GM18873 (cell line): ENCODE results near the gene MYLK4.

Experiments
- ATAC-seq: cut with Tn5 transposase; IDR thresholded peaks from one replicate; pipeline ENCODE4 v1.9.1; 2021; ENCODE audit warnings: mild to moderate bottlenecking, moderate library complexity, moderate number of reproducible peaks; ENCODE audit not compliant: unreplicated experiment, low FRiP score

The MYLK4 gene

DNA sequence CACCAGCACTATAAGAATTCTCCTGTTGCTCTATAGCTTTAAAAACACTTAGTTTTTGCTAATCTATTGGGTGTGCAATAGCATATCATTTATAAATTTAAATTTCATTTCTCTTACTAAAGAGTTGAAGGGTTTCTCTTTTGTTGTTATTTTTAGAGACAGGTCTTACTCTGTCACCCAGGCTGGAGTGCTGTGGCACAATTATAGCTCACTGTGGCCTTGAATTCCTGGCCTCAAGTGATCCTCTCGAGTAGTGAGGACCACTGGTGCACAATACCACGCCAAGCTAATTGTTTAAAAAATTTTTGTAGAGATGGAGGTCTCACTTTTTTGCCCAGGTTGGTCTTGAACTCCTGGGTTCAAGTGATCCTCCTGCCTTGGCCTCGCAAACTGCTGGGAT lies 8.3 kb upstream of the MYLK4 start:
- ATAC-seq, result no peak

DNA sequence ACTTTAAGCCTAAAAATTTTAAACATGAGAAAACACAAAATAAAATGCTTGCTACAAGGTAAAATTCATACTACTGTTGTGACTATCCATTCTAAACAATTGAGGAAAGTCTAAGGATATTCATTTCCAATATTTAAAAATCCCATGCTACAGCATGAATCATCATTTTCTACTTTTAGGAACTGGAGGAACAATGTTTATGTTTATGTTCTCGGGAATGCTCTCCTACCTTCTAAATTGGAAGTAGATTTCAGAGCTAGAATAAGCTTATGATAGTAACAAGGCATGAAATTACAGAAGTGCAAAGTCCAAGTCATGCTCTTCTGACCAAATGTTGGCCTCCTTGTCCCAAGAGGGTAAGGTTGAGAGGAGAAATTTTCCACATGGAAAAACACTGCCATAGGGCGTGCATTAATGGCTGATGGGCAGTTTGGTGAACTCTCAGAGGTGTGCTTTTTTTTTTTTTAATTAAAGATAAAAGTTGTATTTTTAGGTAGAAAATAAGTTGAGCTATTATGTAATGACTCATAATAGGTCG lies 6.0 kb upstream of the MYLK4 start:
- ATAC-seq, result no peak

- ATAC-seq, result no peak
Observed at GRCh38 chr6:2756241-2756640, 5.5 kb upstream of the MYLK4 start.

DNA sequence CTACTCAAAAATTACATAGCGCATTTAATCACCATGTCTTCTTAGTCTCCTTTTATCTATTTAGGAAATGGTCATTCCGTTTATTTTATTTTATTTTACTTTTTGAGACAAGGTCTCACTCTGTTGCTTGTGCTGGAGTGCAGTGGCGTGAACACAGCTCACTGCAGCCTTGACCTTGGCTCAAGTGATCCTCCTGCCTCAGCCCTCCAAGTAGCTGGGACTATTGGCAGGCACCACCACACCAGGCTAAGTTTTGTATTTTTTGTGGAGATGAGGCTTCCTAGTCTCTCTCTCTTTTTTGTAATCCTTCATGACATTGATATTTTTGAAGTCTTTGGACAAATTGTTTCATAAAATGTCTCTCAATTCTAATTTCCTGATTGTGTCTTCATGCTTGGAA lies 4.7 kb upstream of the MYLK4 start:
- no peak for ATAC-seq

- ATAC-seq, result no peak
Observed at GRCh38 chr6:2754911-2755310, 4.2 kb upstream of the MYLK4 start.

GRCh38 chr6:2754393-2754792 lies 3.7 kb upstream of the MYLK4 start:
- ATAC-seq, result no peak

DNA sequence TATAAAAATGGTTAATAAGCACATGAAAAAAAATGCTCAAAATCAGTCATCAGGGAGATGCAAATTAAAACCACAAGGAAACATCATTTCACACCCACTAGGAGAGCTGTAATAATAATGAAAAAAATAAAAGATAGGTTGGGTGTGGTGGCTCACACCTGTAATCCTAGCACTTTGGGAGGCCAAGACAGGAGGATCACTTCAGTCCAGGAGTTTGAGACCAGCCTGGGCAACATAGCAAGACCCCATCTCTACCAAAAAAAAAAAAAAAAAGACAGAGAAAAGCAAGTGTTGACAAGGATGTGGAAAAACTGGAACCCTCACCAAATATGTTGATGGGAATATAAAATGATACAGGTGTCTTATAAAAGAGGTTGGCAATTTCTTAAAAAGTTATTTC lies 3.0 kb upstream of the MYLK4 start:
- no peak for ATAC-seq

- no peak for ATAC-seq
Observed at GRCh38 chr6:2753110-2753489, 2.4 kb upstream of the MYLK4 start.

- no peak for ATAC-seq
Observed at GRCh38 chr6:2752477-2753109, 1.9 kb upstream of the MYLK4 start.

DNA sequence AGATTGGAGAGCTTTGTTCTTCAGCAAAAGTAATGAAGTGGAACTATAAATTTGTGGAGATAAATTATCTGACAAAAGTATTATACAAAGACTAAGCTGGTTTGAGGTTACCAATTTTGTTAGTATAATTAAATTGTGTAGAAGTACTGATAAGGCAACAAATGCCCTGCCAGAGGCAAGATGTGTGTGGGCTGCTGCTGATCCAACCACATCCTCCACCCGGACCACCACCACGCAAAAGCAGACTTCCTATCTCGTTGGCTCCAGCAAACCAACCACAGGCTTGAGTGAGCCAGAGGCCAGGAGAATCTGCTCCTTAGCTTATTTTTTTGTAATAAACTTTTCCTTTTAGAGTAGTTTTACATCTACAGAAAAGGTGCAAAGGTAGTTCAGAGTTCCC lies 1.1 kb upstream of the MYLK4 start:
- no peak for ATAC-seq

DNA sequence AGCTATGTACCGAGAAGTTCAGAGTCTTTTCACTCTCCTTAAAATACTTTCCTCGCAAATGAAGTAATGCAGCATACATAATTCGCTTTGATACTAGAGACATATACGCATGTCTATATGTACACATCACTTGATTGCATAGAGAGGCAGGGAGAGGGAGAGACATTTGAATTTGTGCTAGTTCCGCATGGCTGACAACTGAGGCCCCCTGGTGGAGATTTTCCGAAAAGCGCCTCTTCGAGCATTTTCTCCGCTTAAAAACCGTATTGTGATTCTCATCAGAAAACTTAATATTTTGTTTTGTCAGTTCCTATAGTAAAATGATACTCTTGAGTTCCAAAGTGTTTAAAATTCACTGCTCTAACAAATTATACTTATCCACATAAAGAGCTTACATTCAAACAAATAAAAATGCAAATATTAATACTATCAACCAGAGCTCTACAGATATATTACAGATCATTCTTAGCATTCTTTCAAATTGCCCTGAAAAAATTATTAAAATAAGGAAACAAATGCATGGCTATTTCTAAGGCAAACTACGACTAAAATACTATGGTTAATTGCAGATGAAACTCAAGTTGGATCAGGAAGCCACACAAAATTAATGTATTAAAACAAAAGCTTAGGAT lies 637 bp downstream of the MYLK4 start:
- ATAC-seq, result no peak

GRCh38 chr6:2748183-2748582 lies 2.5 kb downstream of the MYLK4 start:
- no peak for ATAC-seq

DNA sequence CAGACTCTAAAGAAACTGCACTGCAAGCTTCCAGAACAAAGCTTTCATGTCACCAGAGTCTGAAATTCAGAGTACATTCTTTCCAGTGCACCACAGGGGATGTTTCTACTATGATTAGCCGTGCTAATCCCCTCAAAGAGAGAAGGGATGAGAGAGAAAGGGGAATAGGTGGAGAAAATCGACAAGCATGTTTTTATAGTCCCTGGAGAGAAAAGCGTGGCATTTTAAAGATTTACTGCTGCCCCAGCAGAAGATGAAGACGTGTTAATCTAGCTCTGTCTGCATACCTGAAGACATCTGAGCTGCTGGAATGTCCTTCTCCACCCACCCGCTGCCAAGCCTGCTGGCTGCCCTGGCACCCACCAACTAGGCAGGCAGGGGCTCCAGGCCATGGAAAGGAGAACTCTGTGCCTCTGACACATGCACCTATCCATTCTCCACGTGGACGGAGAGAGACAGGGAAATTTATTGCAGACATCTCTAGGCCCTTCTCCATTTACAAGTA lies 4.1 kb downstream of the MYLK4 start:
- no peak for ATAC-seq

DNA sequence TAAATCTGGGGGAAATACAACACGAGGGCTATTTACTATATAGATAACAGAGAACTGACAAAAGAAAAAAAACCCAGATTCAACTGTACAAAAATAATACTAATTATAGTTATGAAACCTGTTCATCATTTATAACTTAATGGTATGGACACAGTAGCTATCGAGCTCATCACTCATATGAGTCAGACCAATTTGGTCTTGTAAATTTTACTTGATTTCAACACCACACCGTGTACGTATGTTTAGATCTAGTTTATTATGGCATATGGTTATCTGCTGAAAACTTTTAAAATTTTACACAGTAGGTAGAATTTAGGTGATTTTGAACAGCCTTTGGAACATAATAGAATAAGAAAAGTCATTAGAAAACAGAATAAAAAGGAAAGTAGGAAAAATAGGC lies 5.5 kb downstream of the MYLK4 start:
- ATAC-seq, result no peak

DNA sequence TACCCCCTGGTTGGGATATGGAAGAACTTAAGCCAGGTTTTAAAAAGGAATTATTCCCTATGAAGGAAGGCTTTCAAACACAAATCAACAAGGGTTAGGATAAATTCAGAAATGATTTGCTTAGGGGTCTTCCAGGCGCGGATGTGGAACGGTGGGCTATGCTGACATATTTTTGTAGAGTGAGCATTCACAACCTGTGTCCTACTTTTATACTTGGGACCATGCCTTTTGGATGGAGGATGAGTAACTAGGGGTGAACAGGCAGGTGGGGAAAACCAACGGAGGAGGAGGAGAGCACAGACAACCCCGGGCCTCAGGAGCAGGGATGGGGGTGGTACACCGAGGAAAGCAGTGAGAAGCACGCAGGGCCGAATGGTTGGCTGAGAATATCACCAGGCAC lies 5.9 kb downstream of the MYLK4 start:
- no peak for ATAC-seq

DNA sequence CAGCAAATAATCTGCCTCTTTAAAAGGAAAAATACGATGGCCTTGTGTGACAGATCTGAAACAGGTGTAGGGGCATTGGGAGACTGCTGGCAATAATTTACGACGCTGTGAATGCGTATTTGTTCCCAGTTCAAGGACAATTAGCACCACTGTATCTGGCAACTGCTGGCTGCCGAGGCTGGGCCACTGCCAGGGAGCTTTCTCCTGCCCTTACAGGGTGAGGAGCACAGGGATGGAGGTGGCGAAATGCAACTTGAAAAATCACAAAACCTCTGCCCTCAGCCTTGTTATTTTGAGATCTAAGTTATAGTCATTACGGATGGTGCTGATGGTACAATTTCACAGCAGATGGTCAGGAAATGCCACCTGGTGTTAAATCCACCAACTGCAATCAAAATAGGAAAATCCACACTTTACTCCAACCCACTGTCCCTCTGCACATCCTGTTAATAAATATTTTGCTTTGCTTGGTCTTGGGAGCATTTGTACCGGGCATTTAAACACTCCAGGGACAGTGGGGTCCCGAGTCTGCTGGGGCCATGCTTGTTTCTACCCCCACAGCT lies 6.4 kb downstream of the MYLK4 start:
- no peak for ATAC-seq

DNA sequence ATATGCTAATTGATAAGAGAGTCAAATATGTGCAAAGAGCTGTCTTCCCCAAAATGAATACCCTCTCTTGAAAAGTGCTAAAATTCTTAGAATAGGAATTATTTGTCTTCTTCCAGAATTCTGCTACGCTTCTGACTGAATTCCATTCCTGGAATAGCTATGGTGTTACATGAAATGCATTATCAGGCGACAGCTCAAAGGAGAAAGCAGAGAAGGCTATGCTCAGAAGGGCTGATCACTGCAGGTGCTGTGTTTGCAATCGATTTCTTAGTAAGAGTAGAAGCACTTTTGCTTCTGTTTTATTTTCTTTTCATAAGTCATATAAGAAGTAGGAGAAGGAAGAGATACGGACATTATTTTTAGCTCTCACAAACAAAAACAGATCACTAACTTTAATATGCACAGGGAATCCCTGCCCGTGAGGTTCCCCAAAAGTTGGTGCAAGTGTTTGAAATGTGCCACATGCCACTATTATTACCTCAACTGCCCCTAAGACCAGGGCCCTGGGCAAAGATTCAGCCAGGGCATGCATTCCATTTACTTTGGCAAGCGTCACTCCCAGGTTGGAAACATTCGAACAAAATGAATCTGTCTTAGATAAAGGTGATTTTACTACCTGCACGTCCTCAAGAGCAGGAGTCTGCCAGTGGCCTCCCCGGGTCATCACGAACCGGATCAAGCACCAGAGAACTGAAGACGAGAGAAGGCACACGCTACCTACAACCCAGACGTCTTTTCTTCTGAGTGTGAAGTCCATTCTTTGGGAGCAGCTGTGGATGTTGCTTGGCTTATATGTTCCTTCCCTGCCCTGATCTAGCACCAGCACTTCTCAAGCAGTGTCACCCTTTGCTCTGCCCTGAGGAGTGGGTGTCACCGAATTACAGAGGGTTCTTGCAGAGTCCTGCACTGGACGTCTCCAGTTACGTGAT lies 7.2 kb downstream of the MYLK4 start:
- ATAC-seq, result no peak

- no peak for ATAC-seq
Observed at GRCh38 chr6:2741756-2742155, 9.0 kb downstream of the MYLK4 start.

GRCh38 chr6:2740581-2740980 lies 10.1 kb downstream of the MYLK4 start:
- no peak for ATAC-seq

- no peak for ATAC-seq
Observed at GRCh38 chr6:2739335-2739734, 11.4 kb downstream of the MYLK4 start.
